ENCODE measurements around the gene ECHS1. TPM values are rescaled to one million over a fixed set of nuclear protein-coding genes. Genes with fewer than 3 reads are reported as not detected.

ECHS1 gene
- total and polyA plus RNA-seq, 2 of the 8 experiments (the other 6 are each of a cell fraction or from before 2014, with no cell fraction given), result 41.7 to 101 TPM

GRCh38 chr10:133344236-133344635 lies 28.9 kb downstream of the ECHS1 start:
- FAIRE-seq, result no peak
- DNase-seq (ENCODE audit: low read depth in 1 of 2, low spot score in 2 of 2), result no peak
- H3K4ac ChIP-seq (replicated peaks; ENCODE audit: insufficient read length, low read depth, low read length), result no peak overlapping the region
- H2AK5ac ChIP-seq (ENCODE audit: low read depth, low read length), result no peak overlapping the region
- H3K56ac ChIP-seq (replicated peaks; ENCODE audit: insufficient read length, low read depth, low read length), result no peak overlapping the region
- no peak overlapping the region for H2BK5ac ChIP-seq (ENCODE audit: low read depth, low read length)
- H3K23me2 ChIP-seq (ENCODE audit: low read depth, low read length), result peaks cover 7% of the 10 kb centered on the region; the same call in 1 of the 2 replicates
- no peak overlapping the region for H3K4me3 ChIP-seq (ENCODE audit: extremely low read depth in 1 of 4, insufficient read depth in 2 of 4, low read depth in 3 of 4, low read length in 4 of 4)
- no peak overlapping the region for H2BK120ac ChIP-seq (replicated peaks; ENCODE audit: low read depth, low read length)
- CTCF ChIA-PET (ENCODE audit: partially characterized antibody), result interaction anchor here (1.4 to 4.9 kb wide), 3 partner anchors 7 to 15 kb away, joined by 3 to 27 read pairs (median 4); partner anchors contain the start of gene CALY
- no peak overlapping the region for H3K18ac ChIP-seq (ENCODE audit: extremely low read depth, low read length)
- no peak overlapping the region for H2BK15ac ChIP-seq (ENCODE audit: low read length)
- no peak overlapping the region for H3K14ac ChIP-seq (ENCODE audit: insufficient read length)
- H3K23ac ChIP-seq (ENCODE audit: insufficient read length), result no peak overlapping the region
- no peak overlapping the region for H2AFZ ChIP-seq (ENCODE audit: low read length)
- POLR2A ChIA-PET (ENCODE audit: partially characterized antibody), result interaction anchor here (1.1 to 4.8 kb wide), 8 partner anchors 9 to 65 kb away, joined by 3 to 38 read pairs (median 5); partner anchors contain the start of gene FUOM
- no peak overlapping the region for H3K9ac ChIP-seq (replicated peaks in 1 of 4; ENCODE audit: extremely low read depth in 1 of 4, low read depth in 3 of 4, low read length in 3 of 4)
- H3K4me2 ChIP-seq (ENCODE audit: insufficient read depth in 1 of 2, low read depth in 2 of 2, low read length in 2 of 2), result no peak overlapping the region
- H4K20me1 ChIP-seq (replicated peaks in 1 of 2; ENCODE audit: control insufficient read depth in 1 of 2, insufficient read depth in 2 of 2, low read length in 2 of 2), result peaks cover 0 to 7% of the 10 kb centered on the region in 2 experiments
- H4K5ac ChIP-seq (ENCODE audit: insufficient read length, low read depth, low read length), result no peak overlapping the region
- no peaks in the 10 kb centered on the region for H3K79me1 ChIP-seq (ENCODE audit: low read depth, low read length)
- no peak overlapping the region for H4K91ac ChIP-seq (replicated peaks; ENCODE audit: insufficient read length, low read length)
- no peak overlapping the region for H2BK12ac ChIP-seq (ENCODE audit: low read depth, low read length)
- no peaks in the 10 kb centered on the region for H3K9me3 ChIP-seq (ENCODE audit: insufficient read depth in 2 of 2, low read depth in 1 of 2, low read length in 1 of 2)
- peaks cover 0 to 17% (median 1%) of the 10 kb centered on the region in 4 experiments; a peak in 3 of 7 replicates for H3K4me1 ChIP-seq (replicated peaks in 1 of 4; ENCODE audit: control insufficient read depth in 3 of 4, insufficient read depth in 4 of 4, low read length in 3 of 4)
- H2BK20ac ChIP-seq (ENCODE audit: low read length), result no peak overlapping the region
- no peak overlapping the region for H3K27ac ChIP-seq (ENCODE audit: low read depth, low read length)
- peaks cover 0 to 8% (median 2%) of the 10 kb centered on the region in 4 experiments; a peak in 3 of 7 replicates for H3K27me3 ChIP-seq (replicated peaks in 1 of 4; ENCODE audit: control insufficient read depth in 3 of 4, extremely low read depth in 1 of 4, insufficient read depth in 3 of 4, low read length in 3 of 4)
- H3K36me3 ChIP-seq (ENCODE audit: control insufficient read depth in 2 of 4, insufficient read depth in 4 of 4, low read length in 3 of 4), result no peaks in the 10 kb centered on the region
- H4K8ac ChIP-seq (ENCODE audit: extremely low read depth, insufficient read depth, low read length), result no peak overlapping the region
- H3K79me2 ChIP-seq (ENCODE audit: control insufficient read depth in 1 of 2, insufficient read depth in 2 of 2, low read length in 2 of 2), result no peaks in the 10 kb centered on the region
- WGBS, 2 experiments (ENCODE audit: extremely low coverage in 1 of 2, insufficient coverage in 1 of 2, insufficient read length in 1 of 2, insufficient replicate concordance in 2 of 2, low coverage in 1 of 2, low lambda C conversion rate in 2 of 2, missing lambda C conversion rate in 1 of 2), result 86% methylated on average over 5 of the region's 5 CpGs; no CpG with 5 or more reads in 1 of the 2 experiments
- no peak for TF ChIP-seq MAFK (IDR thresholded peaks at IDR 0.05; ENCODE audit: low read depth, low read length)
- TF ChIP-seq CHD1 (IDR thresholded peaks at IDR 0.05; ENCODE audit: low read depth, low read length), result no peak
- TF ChIP-seq KDM4A (IDR thresholded peaks at IDR 0.05; ENCODE audit: low read depth, low read length, severe bottlenecking), result no peak
- no peak for TF ChIP-seq CTCF (IDR thresholded peaks at IDR 0.05; ENCODE audit: control extremely low read depth in 1 of 3, insufficient read depth in 1 of 3, low read depth in 1 of 3, low read length in 3 of 3)
- TF ChIP-seq BCL11A (IDR thresholded peaks at IDR 0.05; ENCODE audit: low read depth in 2 of 2, low read length in 2 of 2), result no peak
- TF ChIP-seq JUN (IDR thresholded peaks at IDR 0.05; ENCODE audit: low read depth, low read length), result no peak
- TF ChIP-seq JUND (IDR thresholded peaks at IDR 0.05; ENCODE audit: low read length), result no peak
- TF ChIP-seq SAP30 (IDR thresholded peaks at IDR 0.05; ENCODE audit: insufficient read depth, insufficient replicate concordance, low read length), result no peak
- no peak for TF ChIP-seq KDM1A (IDR thresholded peaks at IDR 0.05; ENCODE audit: borderline replicate concordance, low read length)
- TF ChIP-seq GTF2F1 (IDR thresholded peaks at IDR 0.05; ENCODE audit: borderline replicate concordance, low read depth, low read length), result no peak
- no peak for TF ChIP-seq POU5F1 (IDR thresholded peaks at IDR 0.05; ENCODE audit: low read depth, low read length)
- TF ChIP-seq SP2 (IDR thresholded peaks at IDR 0.05; ENCODE audit: low read length), result no peak
